Peyer's patch (tissue), 4 donors: ENCODE data around the gene LCE2B.

Source experiments
- CTCF ChIP-seq, 6 experiments: fragments of 450-650 bp in 4 of 6; fragments of 200-600 bp in 2 of 6; sonication (generic) in 1 of 6; IDR thresholded peaks; one replicate each; pipeline ENCODE4 v1.5.1; 2017 to 2019; ENCODE audit warnings: antibody characterized with exemption in 6 of 6, mild to moderate bottlenecking in 3 of 6, moderate library complexity in 1 of 6
- POLR2A ChIP-seq, 2 donors: fragments of 450-650 bp; IDR thresholded peaks; one replicate each; pipeline ENCODE4 v1.5.1; 2017; ENCODE audit warnings: antibody characterized with exemption in 2 of 2, mild to moderate bottlenecking in 2 of 2, moderate library complexity in 2 of 2

GRCh38 chr1:152640351-152640750 lies 45.6 kb upstream of the LCE2B start:
- TF ChIP-seq POLR2A (IDR thresholded peaks at IDR 0.05) (no peak), CTCF (IDR thresholded peaks at IDR 0.05) (no peak)
